22Rv1 (cell line): ENCODE results near the gene SPECC1L.

Source experiments
- H3K27ac ChIP-seq: fragments of 450-650 bp; 2 replicates; pipeline ENCODE4 v1.5.1; 2017
- CTCF ChIP-seq: fragments of 450-650 bp; IDR thresholded peaks from 2 replicates; pipeline ENCODE4 v1.5.1; 2017; ENCODE audit warnings: mild to moderate bottlenecking
- ZFX ChIP-seq: fragments of 450-650 bp; IDR thresholded peaks from 2 replicates; pipeline ENCODE4 v1.6.1; 2017; ENCODE audit warnings: antibody characterized with exemption, borderline replicate concordance

The SPECC1L gene

DNA sequence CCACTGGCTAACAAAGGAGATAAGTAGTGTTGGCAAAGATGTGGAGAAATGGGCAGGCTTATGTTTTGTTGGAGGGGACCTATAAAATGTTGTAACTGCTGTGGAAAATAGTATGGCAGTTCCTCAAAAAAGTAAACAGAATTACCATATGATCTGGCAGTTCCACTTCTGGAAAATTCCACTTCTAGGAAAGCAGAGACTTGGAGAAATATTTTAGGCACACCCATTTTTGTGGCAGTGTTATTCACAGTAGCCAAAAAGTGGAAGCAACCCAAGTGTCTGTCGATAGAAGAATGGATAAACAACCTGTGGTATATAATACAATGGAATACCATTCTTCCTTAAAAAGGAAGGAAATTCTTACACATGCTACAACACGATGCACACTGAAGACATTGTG is 99.8 kb downstream of the SPECC1L start:
- TF ChIP-seq CTCF, result no peak
- TF ChIP-seq ZFX, result no peak
- H3K27ac ChIP-seq, result no peak overlapping the region

DNA sequence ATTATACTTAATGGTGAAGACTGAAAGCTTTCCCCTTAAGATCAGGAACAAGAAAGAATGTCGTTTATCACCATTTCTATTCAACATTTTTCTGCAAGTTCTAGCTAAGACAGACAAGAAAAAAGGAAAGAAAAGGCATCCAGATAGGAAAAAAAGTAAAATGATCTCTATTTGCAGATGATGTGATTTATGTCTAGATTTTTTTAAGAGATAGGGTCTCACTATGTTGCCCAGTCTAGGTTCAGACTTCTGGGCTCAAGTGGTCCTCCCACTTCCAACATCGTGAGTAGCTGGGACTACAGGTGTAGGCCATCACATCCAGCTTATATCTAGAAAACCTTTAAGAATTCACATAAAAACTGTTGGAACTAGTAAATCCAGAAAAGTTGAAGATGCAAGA is 105.4 kb downstream of the SPECC1L start:
- no peak overlapping the region for H3K27ac ChIP-seq
- no peak for TF ChIP-seq CTCF
- no peak for TF ChIP-seq ZFX

DNA sequence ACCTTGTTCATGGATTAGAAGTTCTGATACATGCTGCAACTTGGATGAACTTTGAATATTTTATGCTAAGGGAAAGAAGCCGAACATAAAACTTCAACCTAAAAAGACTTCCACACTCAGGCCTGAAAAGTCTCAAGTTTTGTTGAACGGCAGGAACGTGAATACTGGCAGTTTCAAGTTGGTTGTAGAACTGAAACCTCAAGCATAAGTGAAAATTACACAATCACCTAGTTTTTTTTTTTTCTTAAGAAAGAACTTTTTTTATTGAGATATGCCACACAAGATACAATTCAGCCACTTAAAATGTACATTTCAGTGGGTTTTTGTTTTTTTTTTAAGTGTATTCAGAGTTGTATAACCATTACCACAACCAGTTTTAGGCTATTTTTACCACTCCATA is 106.0 kb downstream of the SPECC1L start:
- TF ChIP-seq ZFX, result no peak
- no peak for TF ChIP-seq CTCF
- H3K27ac ChIP-seq, result no peak overlapping the region

- H3K27ac ChIP-seq, result no peak overlapping the region
- TF ChIP-seq ZFX (no peak), CTCF (no peak)
Measured at GRCh38 chr22:24379536-24379935, 108.9 kb downstream of the SPECC1L start.

DNA sequence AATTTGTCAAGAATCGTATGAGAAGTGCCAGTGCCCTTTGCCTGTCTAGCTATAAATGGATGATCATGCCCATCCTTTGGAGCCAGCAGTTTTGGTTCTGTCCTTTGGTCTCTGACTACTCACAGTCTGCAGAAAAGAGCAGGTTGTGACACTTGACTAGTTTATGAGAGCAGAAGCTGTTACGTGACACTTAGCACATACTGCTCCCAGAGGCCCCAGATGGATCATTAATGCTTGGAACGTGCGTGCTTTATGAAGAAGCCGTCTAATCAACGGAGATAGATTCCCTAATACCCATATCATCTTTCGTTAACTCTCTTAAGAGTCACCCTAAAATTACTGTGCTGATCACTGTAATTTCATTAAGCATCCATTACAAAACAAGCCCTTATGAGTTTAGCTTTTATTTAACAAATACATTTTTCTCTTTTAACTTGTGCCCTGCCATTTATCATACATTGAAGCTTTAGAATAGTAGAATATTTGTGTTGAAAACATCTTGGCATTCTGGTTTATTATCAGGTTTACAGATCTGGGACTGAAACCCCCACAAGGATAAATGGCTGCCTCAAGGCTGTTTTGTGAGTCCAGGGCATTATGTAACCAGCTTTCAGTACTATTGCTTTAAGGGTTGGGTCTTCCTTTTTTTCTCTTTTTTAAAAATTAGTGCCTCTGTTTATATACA is 109.7 kb downstream of the SPECC1L start:
- TF ChIP-seq ZFX (no peak), CTCF (no peak)
- H3K27ac ChIP-seq, result no peak overlapping the region

GRCh38 chr22:24380905-24381230 is 110.2 kb downstream of the SPECC1L start:
- TF ChIP-seq ZFX (no peak), CTCF (no peak)
- no peak overlapping the region for H3K27ac ChIP-seq

GRCh38 chr22:24383061-24383460 is 112.4 kb downstream of the SPECC1L start:
- no peak overlapping the region for H3K27ac ChIP-seq
- no peak for TF ChIP-seq CTCF
- TF ChIP-seq ZFX, result no peak
